HG03432 (cell line): ENCODE data around the gene GAREM2.
"Not testable (repeated sequence)": the region's sequence is repeated elsewhere in the genome, so short reads cannot be mapped to it uniquely, and the experiment has no call there.

ENCODE experiments used
- ATAC-seq: cut with Tn5 transposase; IDR thresholded peaks from one replicate; pipeline ENCODE4 v1.9.1; 2021; ENCODE audit warnings: mild to moderate bottlenecking, moderate library complexity; ENCODE audit not compliant: unreplicated experiment

Gene GAREM2

GRCh38 chr2:26172871-26173775 lies at the start of gene GAREM2:
Gene GAREM2 (plus strand): TSS chr2:26173088. CDS start chr2:26173221, 133 bp downstream.
- no peak for ATAC-seq

- ATAC-seq = no peak
Measured at GRCh38 chr2:26123426-26123825, 49.5 kb upstream of the GAREM2 start.

GRCh38 chr2:26126074-26126473 lies 46.8 kb upstream of the GAREM2 start:
- ATAC-seq = no peak

DNA sequence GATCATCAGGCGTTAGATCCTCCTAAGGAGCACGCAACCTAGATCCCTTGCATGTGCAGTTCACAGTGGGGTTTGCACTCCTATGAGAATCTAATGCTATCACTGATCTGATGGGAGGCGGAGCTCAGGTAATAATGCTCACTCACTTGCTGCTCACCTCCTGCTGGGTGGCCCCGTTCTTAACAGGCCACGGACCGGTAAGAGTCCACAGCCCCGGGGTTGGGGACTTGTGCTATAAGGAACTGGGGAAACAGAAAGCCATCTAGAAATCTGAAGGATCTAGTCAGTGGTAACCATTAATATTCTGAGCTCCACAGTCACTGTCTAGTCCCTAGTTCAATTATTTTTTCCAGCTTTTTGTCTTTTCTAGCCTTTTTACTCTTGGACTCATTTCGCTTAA lies 44.7 kb upstream of the GAREM2 start:
- ATAC-seq = no peak

DNA sequence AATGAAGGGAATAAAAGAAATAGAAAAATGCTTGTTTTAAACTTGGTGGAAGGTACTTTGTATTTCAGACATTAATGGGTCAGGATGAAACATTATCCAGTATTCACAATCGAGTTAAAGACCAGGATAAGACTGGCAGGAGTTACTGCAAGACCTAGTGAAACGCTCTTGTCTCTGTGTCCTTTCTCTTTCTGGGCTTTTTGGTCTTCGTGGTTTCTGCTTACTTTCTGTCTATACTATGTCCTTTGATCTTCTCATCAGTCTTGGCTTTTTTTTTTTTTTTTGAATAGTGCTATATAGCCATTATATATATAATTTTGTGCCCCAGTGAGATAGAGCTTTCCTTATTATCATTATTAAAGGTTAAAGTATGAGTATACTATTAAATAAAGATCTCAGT lies 42.1 kb upstream of the GAREM2 start:
- no peak for ATAC-seq

DNA sequence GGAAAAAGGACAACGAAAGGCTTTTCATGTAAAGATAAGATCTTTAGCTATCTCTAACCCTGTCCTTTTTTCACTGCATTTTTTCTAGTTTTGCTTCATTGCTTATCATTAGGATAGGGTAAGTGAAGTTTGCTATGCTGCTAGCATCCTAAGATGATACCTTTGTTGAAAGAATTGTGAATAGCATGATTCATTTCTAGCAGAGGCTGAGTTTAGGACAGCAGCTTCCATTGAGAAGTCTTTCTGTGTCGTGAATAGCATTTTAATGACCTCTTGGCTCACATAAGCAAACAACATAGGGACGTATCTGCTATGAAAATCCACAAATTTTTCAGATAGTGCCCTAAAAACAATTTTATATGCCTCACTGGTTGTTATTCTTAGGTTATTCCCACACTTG lies 36.4 kb upstream of the GAREM2 start:
- no peak for ATAC-seq

DNA sequence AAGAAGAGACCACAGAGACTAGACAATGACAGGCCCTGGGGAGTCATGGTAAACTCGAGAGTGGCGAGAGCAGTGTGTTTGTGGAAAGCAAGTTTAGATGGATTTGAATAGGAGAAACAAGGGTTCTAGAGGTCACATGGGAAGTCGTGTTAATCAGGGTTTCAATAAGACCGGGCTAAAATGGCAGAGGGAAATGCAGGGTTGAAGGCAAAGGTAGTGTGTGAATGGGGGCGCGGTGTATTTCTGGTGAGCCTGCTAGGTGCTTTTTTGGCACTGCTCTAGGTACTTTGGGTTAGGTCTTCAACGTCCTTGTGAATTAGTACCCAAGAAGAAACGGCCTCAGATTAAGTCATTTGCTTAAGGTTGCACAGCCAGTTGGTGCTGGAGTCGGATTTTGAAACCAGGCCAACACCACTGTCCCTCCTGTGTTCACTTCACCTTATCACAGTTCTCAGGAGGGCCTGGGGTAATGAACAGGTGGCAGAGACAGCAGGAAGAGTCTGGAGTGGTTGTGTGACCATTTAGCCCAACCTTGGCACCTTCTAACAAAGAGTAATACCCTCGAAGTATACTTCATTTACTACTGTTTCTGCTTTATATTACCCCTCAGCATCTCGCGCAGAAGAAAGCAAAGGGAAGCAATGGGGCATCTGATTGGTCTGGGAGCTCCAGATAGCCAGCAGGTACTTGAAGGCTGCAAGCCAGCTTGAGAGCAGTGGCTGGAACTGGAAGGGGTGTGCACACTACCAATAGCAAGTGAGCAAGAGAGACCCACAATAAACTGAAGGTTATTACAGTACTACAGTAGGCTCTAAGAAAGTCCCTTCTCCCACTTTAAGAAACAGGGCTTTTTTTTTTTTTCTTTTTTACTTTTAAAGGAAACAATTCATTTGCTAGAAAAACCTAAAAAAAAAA lies 33.4 kb upstream of the GAREM2 start:
- no peak for ATAC-seq

GRCh38 chr2:26141145-26141769 lies 31.6 kb upstream of the GAREM2 start:
- no peak for ATAC-seq

DNA sequence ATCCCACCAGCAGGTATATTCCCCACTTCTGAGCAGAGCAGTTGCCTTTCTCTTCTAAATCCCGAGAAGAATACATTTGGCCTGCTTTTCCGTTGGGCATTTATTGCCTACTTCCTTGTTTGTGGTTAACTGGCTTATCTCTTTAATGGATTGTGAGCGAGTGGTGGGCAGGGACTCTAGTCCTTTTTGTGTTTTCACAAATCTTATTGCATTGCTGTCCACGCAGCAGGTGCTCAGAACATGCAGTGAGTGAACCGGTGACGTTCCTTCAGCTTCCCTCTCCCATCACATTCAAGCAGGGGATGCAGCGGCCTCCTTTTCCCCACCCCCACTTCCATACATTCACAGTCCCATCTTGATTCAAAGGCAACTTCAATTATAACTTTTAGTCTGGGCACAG lies 28.9 kb upstream of the GAREM2 start:
- ATAC-seq = no peak

- ATAC-seq = no peak
Measured at GRCh38 chr2:26144953-26145680, 27.8 kb upstream of the GAREM2 start.

GRCh38 chr2:26148501-26148900 lies 24.4 kb upstream of the GAREM2 start:
- no peak for ATAC-seq

DNA sequence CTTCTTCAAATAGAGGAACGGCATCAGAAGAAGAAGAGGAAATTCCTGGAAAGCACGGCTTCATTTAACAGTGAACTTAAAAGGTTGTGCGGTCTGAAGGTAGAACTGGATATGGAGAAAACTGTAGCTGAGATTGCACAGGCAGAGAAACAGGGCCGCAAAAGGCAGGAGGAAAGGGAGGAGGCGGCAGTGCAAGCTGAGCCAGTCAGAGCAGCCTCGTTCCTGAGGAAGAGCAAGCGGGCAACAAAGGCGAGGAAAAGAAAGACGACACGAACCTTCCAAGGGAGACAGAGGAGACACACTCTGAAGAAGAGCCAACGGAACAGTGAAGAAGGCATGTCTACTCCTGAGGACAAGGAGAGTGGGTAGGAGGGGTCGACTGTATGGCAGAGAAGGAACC lies 22.6 kb upstream of the GAREM2 start:
- ATAC-seq = no peak

DNA sequence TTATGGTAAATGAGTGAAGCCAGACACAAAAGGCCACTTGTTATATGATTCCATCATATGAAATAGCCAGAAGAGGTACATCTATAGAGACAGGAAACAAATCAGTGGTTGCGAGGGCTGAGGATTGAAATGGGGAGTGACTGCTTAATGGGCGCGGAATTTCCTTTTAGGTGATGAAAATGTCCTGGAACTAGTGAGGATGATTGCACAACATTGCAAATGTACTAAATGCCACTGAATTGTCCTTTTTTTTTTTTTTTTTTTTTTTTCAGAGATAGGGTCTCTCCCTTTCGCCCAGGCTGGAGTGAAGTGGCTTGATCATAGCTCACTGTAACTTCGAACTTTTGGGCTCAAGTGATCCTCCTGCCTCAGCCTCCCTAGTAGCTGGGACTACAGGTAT lies 15.3 kb upstream of the GAREM2 start:
- no peak for ATAC-seq

GRCh38 chr2:26161926-26162325 lies 11.0 kb upstream of the GAREM2 start:
- no peak for ATAC-seq

DNA sequence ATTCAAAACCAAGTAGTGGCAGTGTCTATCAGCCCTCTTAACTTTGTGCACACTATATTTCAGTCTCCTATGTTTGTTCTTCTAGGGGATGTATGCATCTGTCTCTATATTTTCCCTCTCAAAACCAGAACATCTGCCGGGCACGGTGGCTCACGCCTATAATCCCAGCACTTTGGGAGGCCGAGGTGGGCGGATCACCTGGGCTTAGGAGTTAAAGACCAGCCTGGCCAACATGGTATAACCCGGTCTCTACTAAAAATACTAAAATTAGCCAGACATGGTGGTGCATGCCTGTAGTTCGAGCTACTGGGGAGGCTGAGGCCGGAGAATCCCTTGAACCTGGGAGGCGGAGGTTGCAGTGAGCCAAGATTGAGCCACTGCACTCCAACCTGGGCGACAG lies 9.9 kb upstream of the GAREM2 start:
- ATAC-seq = no peak

DNA sequence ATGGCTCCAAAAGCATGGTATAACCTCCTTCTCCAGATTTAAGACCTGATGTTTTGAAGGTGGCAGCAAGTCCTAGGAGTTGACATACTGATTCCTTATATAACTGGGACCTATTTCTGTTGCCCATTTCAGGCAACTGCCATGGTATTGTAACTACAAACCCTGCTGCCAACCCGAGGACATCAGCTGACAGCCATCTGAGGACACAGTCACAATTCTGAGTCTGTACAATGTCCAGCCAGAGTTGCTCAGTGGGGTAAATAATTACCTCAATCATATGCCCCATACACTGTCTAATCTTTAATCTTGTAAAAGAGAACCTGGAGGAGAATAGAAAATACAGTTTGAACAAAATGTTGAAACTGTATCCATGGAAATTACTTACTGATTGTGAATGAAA lies 8.7 kb upstream of the GAREM2 start:
- ATAC-seq = no peak

GRCh38 chr2:26164641-26165211 lies 8.2 kb upstream of the GAREM2 start:
- no peak for ATAC-seq

GRCh38 chr2:26165403-26165802 lies 7.5 kb upstream of the GAREM2 start:
- ATAC-seq = no peak

- not testable (repeated sequence) for ATAC-seq
Measured at GRCh38 chr2:26166541-26166940, 6.3 kb upstream of the GAREM2 start.

DNA sequence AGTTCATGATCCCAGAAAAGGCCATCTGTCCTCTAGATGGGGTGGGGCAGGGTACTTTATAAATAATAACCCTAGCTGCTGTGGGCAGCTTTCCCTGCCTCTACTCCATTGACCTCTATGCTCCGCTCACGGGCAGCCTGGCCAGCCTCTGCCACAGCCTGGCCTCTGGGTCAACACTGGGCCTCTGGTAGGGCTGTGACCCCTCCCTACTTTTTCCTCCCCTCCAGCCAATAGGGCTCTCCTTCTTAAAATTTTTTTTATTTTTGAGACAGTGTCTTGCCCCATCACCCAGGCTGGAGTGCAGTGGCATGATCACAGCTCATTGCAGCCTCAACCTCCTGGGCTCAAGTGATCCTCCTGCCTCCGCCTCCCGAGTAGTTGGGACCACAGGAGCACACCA lies 4.1 kb upstream of the GAREM2 start:
- no peak for ATAC-seq
